Endodermal cell (in vitro differentiated cells): ENCODE data around the gene SCYL2. TPM values are rescaled to one million over a fixed set of nuclear protein-coding genes. Genes with fewer than 3 reads are reported as not detected.
A peak's percentile ranks its signal among the peaks of the same experiment; 100 is the strongest.
"Not testable (repeated sequence)": the region's sequence is repeated elsewhere in the genome, so short reads cannot be mapped to it uniquely, and the experiment has no call there.

Experiments
- DNase-seq: peaks from one replicate; pipeline ENCODE4 v3.0.0-alpha.2; 2017
- H3K27ac ChIP-seq: 2 replicates; pipeline ENCODE4 v1.5.1; 2013; ENCODE audit warnings: mild to moderate bottlenecking, low read depth, low read length, moderate library complexity
- H3K27me3 ChIP-seq: 2 replicates; pipeline ENCODE4 v1.6.1; 2013; ENCODE audit warnings: mild to moderate bottlenecking, low read length, moderate library complexity; ENCODE audit not compliant: insufficient read depth, control insufficient read depth, poor library complexity, severe bottlenecking
- H3K36me3 ChIP-seq: 2 replicates; pipeline ENCODE4 v1.7.0; 2013; ENCODE audit warnings: mild to moderate bottlenecking, low read length, moderate library complexity; ENCODE audit not compliant: control insufficient read depth, insufficient read depth
- H3K4me1 ChIP-seq: one replicate; pipeline ENCODE4 v1.7.0; 2013; ENCODE audit warnings: low read length; ENCODE audit not compliant: control insufficient read depth, insufficient read depth
- H3K4me3 ChIP-seq: 2 replicates; pipeline ENCODE4 v1.5.1; 2013; ENCODE audit warnings: mild to moderate bottlenecking, low read length, moderate library complexity
- H3K9ac ChIP-seq: 2 replicates; pipeline ENCODE4 v1.6.1; 2013; ENCODE audit warnings: mild to moderate bottlenecking, low read length, moderate library complexity; ENCODE audit not compliant: poor library complexity, severe bottlenecking; ENCODE audit errors: extremely low read depth
- H3K9me3 ChIP-seq: 2 replicates; pipeline ENCODE4 v1.6.1; 2013; ENCODE audit warnings: mild to moderate bottlenecking, low read length, moderate library complexity; ENCODE audit not compliant: control insufficient read depth
- H3K27ac Mint-ChIP-seq: 2 replicates; pipeline ENCODE4 v1.8.0; 2020; ENCODE audit warnings: mixed read lengths
- H3K27me3 Mint-ChIP-seq: 2 replicates; pipeline ENCODE4 v1.8.0; 2021; ENCODE audit warnings: mild to moderate bottlenecking, mixed read lengths; ENCODE audit not compliant: insufficient read depth
- H3K36me3 Mint-ChIP-seq: 2 replicates; pipeline ENCODE4 v1.8.0; 2020; ENCODE audit warnings: low read depth, mixed read lengths
- H3K4me1 Mint-ChIP-seq: 2 replicates; pipeline ENCODE4 v1.8.0; 2020; ENCODE audit warnings: mixed read lengths
- H3K4me3 Mint-ChIP-seq: 2 replicates; pipeline ENCODE4 v1.8.0; 2020; ENCODE audit warnings: mild to moderate bottlenecking, moderate library complexity, mixed read lengths
- H3K9me3 Mint-ChIP-seq: 2 replicates; pipeline ENCODE4 v1.8.0; 2020; ENCODE audit warnings: mild to moderate bottlenecking, mixed read lengths
- CTCF ChIP-seq: fragments of 200-600 bp; sonication (generic); conservative IDR thresholded peaks from 2 replicates; pipeline ENCODE4 v1.5.0; 2021; ENCODE audit warnings: antibody characterized with exemption, mild to moderate bottlenecking
- WGBS, 2 experiments: methylation state at CpG; one replicate each; pipeline versions ENCODE4 v1.1.5 to v1.1.7; 2013; ENCODE audit warnings: missing lambda C conversion rate in 2 of 2, mixed read lengths in 1 of 2; ENCODE audit not compliant: insufficient coverage in 1 of 2, insufficient read length in 1 of 2; 5-methylcytosine and 5-hydroxymethylcytosine counted together
- total RNA-seq, 2 donors: library from RNA; stranded (reverse); fragmentation: NEBNext Ultra II Directional in 1 of 2; extraction: Animal tissue kit (Norgen Biotek cat#: 25700) in 1 of 2; gene quantifications; 2 replicates in 1 of 2; 3 replicates in 1 of 2; pipeline ENCODE4 v1.2.1, GENCODE V29; 2021

Gene SCYL2
- total RNA-seq, 2 donors from 2014 or later = 54.5 to 59.6 TPM

DNA sequence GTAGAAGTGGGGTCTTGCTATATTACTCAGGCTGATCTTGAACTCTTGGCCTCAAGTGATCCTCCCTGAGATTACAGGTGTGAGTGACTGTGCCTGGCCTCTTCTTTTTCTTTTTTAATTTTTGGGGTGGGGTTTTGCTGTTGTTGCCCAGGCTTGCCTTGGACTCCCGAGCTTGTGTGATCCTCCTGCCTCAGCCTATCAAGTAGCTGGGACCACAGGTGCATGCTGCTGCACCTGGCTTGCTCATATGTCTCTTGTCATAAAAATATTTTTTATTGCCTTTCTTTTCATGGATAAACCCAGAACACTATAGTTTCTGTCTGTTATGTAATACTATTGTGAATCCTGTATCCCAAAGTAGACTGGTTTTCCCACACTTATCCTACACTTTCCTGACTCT is 26.0 kb downstream of the SCYL2 start:
- H3K27ac ChIP-seq = no peak overlapping the region
- no peaks in the 10 kb centered on the region for H3K27me3 ChIP-seq
- H3K36me3 ChIP-seq = peaks cover 64% of the 10 kb centered on the region
- Mint-ChIP-seq H3K27ac (no peak overlapping the region), H3K4me1 (no peaks in the 10 kb centered on the region), H3K27me3 (no peaks in the 10 kb centered on the region), H3K4me3 (no peak overlapping the region), H3K36me3 (peaks cover 57% of the 10 kb centered on the region), H3K9me3 (peaks cover 20% of the 10 kb centered on the region)
- 89 to 100% methylated on average over 1 of the region's 1 CpG for WGBS, 2 experiments
- TF ChIP-seq CTCF = no peak
- no peaks in the 10 kb centered on the region for H3K4me1 ChIP-seq
- peaks cover 20% of the 10 kb centered on the region for H3K9me3 ChIP-seq
- H3K4me3 ChIP-seq = peak overlapping the region; percentile 56
- H3K9ac ChIP-seq = no peak overlapping the region
- DNase-seq = no peak

GRCh38 chr12:100294366-100294765 is 27.4 kb downstream of the SCYL2 start:
- Mint-ChIP-seq H3K36me3 (peaks cover 63% of the 10 kb centered on the region), H3K9me3 (peaks cover 20% of the 10 kb centered on the region)
- not testable (repeated sequence) for H3K27me3 ChIP-seq, H3K27ac ChIP-seq, H3K4me3 ChIP-seq, DNase-seq, H3K4me3 Mint-ChIP-seq, H3K27ac Mint-ChIP-seq, H3K4me1 ChIP-seq, H3K9ac ChIP-seq, H3K27me3 Mint-ChIP-seq, H3K4me1 Mint-ChIP-seq
- Histone ChIP-seq H3K9me3 (peaks cover 26% of the 10 kb centered on the region), H3K36me3 (peaks cover 68% of the 10 kb centered on the region)
- 95% methylated on average over 7 of the region's 24 CpGs; no CpG with 5 or more reads in 1 of the 2 experiments for WGBS, 2 experiments

DNA sequence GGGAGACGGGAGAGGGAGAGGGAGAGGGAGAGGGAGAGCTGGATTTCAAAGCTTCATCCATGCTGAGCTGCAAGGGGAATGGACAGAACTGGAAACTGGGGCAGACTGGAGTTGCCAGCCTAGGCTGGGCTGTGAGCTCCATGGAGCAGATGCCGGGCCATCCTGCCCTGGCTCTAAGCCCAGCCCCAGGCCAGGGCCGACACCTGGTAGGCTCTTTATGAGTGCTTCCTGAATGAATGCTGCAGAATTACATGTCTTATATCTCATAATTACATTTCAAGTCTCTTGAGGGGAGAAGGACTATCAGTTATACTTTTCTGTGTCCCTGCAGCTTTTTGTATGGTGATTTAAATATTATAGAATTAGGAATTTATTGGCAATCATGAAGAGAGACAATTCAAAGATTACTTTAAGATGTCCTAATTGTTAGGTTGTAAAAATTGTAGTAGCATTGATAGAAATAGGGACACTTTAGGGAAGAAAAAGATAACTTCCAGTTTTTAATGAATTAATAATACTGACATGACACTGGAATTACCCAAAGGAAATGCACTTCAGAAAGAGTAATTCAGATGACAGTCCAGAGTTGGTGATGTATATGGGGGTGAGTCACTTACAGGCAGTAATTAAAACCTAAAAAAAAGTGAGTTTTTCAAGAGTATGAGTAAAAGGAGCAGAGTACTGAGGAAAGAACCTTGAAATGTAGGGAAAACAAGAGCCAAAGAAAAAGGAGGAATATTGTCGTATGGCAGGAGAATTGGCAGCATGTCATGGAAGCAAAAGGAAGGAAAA is 29.0 kb downstream of the SCYL2 start:
- Mint-ChIP-seq H3K27ac (no peak overlapping the region), H3K4me1 (no peaks in the 10 kb centered on the region), H3K9me3 (peaks cover 30% of the 10 kb centered on the region), H3K36me3 (peaks cover 70% of the 10 kb centered on the region), H3K4me3 (no peak overlapping the region), H3K27me3 (no peaks in the 10 kb centered on the region)
- Histone ChIP-seq H3K27me3 (no peaks in the 10 kb centered on the region), H3K9ac (no peak overlapping the region), H3K9me3 (peaks cover 42% of the 10 kb centered on the region), H3K36me3 (peaks cover 71% of the 10 kb centered on the region), H3K4me1 (no peaks in the 10 kb centered on the region), H3K4me3 (no peak overlapping the region), H3K27ac (no peak overlapping the region)
- no peak for TF ChIP-seq CTCF
- no peak for DNase-seq
- 98 to 100% methylated on average over 1 to 3 of the region's 4 CpGs for WGBS, 2 experiments
